GM19324 (cell line): ENCODE data around the gene ZXDC.

ENCODE experiments used
- ATAC-seq: cut with Tn5 transposase; IDR thresholded peaks from one replicate; pipeline ENCODE4 v1.9.1; 2021; ENCODE audit warnings: mild to moderate bottlenecking, moderate library complexity; ENCODE audit not compliant: unreplicated experiment, low FRiP score

ZXDC gene

GRCh38 chr3:126475413-126476114 lies at the start of gene ZXDC:
Gene ZXDC (minus strand): TSS chr3:126475891. CDS start chr3:126475865, 26 bp downstream.
- ATAC-seq: peak; percentile 89

GRCh38 chr3:126525091-126525852 lies 49.6 kb upstream of the ZXDC start:
- ATAC-seq: no peak

GRCh38 chr3:126524429-126524988 lies 48.8 kb upstream of the ZXDC start:
- no peak for ATAC-seq

GRCh38 chr3:126523745-126524428 lies 48.2 kb upstream of the ZXDC start, which contains the start of gene CHST13:
Gene CHST13 (plus strand): TSS chr3:126524155. CDS start chr3:126524333, 178 bp downstream.
- ATAC-seq: no peak

GRCh38 chr3:126522363-126522788 lies 46.7 kb upstream of the ZXDC start:
- ATAC-seq: no peak

- ATAC-seq: no peak
Measured at GRCh38 chr3:126521122-126521891, 45.6 kb upstream of the ZXDC start.

- no peak for ATAC-seq
Measured at GRCh38 chr3:126519506-126520455, 44.1 kb upstream of the ZXDC start.

- ATAC-seq: no peak
Measured at GRCh38 chr3:126518779-126519177, 43.1 kb upstream of the ZXDC start.

GRCh38 chr3:126517986-126518778 lies 42.5 kb upstream of the ZXDC start:
- ATAC-seq: no peak

GRCh38 chr3:126517291-126517951 lies 41.7 kb upstream of the ZXDC start, which contains the start of gene UROC1:
Gene UROC1 (minus strand): TSS chr3:126517773. CDS start chr3:126517719, 54 bp downstream.
- ATAC-seq: no peak

GRCh38 chr3:126516936-126517290 lies 41.2 kb upstream of the ZXDC start:
- no peak for ATAC-seq

GRCh38 chr3:126516152-126516935 lies 40.7 kb upstream of the ZXDC start:
- ATAC-seq: no peak

- no peak for ATAC-seq
Measured at GRCh38 chr3:126515066-126515706, 39.5 kb upstream of the ZXDC start.

- no peak for ATAC-seq
Measured at GRCh38 chr3:126514161-126514560, 38.5 kb upstream of the ZXDC start.

GRCh38 chr3:126512916-126513650 lies 37.4 kb upstream of the ZXDC start:
- ATAC-seq: no peak

- ATAC-seq: no peak
Measured at GRCh38 chr3:126512026-126512425, 36.3 kb upstream of the ZXDC start.
